Measurements from ENCODE around the gene CLIP4. TPM values are rescaled to one million over a fixed set of nuclear protein-coding genes. Genes with fewer than 3 reads are reported as not detected.

The CLIP4 gene
- total and polyA plus RNA-seq, 2 experiments from 2014 or later = 0.06 to 0.14 TPM

- Mint-ChIP-seq H3K36me3 (ENCODE audit: low read depth) (no peaks in the 10 kb centered on the region), H3K9me3 (no peaks in the 10 kb centered on the region), H3K4me3 (peak overlapping the region; percentile 45), H3K27me3 (ENCODE audit: insufficient read depth, low read depth, poor library complexity) (peaks cover 12% of the 10 kb centered on the region), H3K27ac (peak overlapping the region; percentile 86; the same call in 1 of the 2 replicates), H3K4me1 (peaks cover 18% of the 10 kb centered on the region)
- Histone ChIP-seq H3K27ac (ENCODE audit: low read depth) (no peak overlapping the region), H3K4me3 (no peak overlapping the region), H3K4me2 (no peak overlapping the region), H3K36me3 (ENCODE audit: insufficient read depth) (no peaks in the 10 kb centered on the region), H3K79me2 (replicated peaks; ENCODE audit: insufficient read depth) (no peaks in the 10 kb centered on the region), H3K9me2 (ENCODE audit: insufficient read depth) (no peaks in the 10 kb centered on the region), H2AFZ (peak overlapping the region; percentile 64; the same call in 1 of the 2 replicates), H3F3A (replicated peaks; ENCODE audit: low read depth) (no peaks in the 10 kb centered on the region), H4K20me1 (replicated peaks; ENCODE audit: insufficient read depth) (no peaks in the 10 kb centered on the region; the same call in 1 of the 2 replicates), H3K27me3 (ENCODE audit: insufficient read depth) (no peaks in the 10 kb centered on the region), H3K4me1 (ENCODE audit: insufficient read depth) (peaks cover 3% of the 10 kb centered on the region; the same call in 1 of the 2 replicates)
- TF ChIP-seq EZH2phosphoT487 (IDR thresholded peaks at IDR 0.05; ENCODE audit: unreplicated experiment) = no peak
- TF ChIP-seq, protein P1, sequence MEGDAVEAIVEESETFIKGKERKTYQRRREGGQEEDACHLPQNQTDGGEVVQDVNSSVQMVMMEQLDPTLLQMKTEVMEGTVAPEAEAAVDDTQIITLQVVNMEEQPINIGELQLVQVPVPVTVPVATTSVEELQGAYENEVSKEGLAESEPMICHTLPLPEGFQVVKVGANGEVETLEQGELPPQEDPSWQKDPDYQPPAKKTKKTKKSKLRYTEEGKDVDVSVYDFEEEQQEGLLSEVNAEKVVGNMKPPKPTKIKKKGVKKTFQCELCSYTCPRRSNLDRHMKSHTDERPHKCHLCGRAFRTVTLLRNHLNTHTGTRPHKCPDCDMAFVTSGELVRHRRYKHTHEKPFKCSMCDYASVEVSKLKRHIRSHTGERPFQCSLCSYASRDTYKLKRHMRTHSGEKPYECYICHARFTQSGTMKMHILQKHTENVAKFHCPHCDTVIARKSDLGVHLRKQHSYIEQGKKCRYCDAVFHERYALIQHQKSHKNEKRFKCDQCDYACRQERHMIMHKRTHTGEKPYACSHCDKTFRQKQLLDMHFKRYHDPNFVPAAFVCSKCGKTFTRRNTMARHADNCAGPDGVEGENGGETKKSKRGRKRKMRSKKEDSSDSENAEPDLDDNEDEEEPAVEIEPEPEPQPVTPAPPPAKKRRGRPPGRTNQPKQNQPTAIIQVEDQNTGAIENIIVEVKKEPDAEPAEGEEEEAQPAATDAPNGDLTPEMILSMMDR (conservative IDR thresholded peaks at IDR 0.05; ENCODE audit: low read depth in 2 of 2) = no peak
- TF ChIP-seq, protein P2, sequence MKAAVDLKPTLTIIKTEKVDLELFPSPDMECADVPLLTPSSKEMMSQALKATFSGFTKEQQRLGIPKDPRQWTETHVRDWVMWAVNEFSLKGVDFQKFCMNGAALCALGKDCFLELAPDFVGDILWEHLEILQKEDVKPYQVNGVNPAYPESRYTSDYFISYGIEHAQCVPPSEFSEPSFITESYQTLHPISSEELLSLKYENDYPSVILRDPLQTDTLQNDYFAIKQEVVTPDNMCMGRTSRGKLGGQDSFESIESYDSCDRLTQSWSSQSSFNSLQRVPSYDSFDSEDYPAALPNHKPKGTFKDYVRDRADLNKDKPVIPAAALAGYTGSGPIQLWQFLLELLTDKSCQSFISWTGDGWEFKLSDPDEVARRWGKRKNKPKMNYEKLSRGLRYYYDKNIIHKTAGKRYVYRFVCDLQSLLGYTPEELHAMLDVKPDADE (IDR thresholded peaks at IDR 0.05) = no peak
- ATAC-seq (peak; percentile 91), DNase-seq (ENCODE audit: low spot score) (peak; percentile 72)
Observed at GRCh38 chr2:29201979-29202378, 86.8 kb downstream of the CLIP4 start.

DNA sequence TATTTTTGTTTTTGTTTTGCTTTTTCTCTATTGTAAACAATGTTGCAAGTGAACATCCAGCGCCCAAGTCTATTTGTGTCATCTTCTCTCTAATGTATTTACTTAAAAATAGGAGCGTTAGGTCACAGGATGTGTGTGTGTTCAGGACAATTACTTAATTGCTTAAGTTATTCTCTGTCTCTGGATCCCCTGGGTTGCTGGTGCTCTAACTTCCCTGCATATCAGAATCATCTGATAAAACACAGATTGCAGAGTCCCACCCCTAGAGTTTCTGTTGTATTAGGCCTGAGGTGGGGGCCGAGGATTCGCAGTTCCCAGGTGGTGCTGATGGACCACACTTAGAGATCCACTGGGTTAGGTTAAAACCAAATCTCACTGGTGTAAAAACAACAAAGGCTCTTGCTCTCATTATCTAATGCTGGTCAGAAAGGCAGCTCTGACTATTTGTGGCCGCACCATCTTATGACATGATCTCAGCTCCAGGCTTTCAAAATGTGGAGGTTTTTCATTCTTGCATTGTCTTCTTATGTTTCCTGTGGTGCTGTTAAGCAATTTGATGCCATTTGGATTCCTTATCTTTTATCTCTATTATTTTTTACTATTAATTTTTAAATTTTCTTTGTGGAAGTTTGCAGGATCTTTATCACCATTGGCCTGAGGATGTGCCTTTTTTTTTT is 87.7 kb downstream of the CLIP4 start:
- no peak for DNase-seq (ENCODE audit: low spot score)
- no peak overlapping the region for H3K4me3 ChIP-seq
- peaks cover 18% of the 10 kb centered on the region for H3K4me1 Mint-ChIP-seq
- no peak; the same call in 2 of the 3 replicates for ATAC-seq
- H4K20me1 ChIP-seq (replicated peaks; ENCODE audit: insufficient read depth) = no peaks in the 10 kb centered on the region; the same call in 1 of the 2 replicates
- H3K9me3 Mint-ChIP-seq = no peaks in the 10 kb centered on the region
- no peaks in the 10 kb centered on the region for H3K9me2 ChIP-seq (ENCODE audit: insufficient read depth)
- H3K4me1 ChIP-seq (ENCODE audit: insufficient read depth) = peaks cover 3% of the 10 kb centered on the region; the same call in 1 of the 2 replicates
- H3K27me3 Mint-ChIP-seq (ENCODE audit: insufficient read depth, low read depth, poor library complexity) = peaks cover 14% of the 10 kb centered on the region
- no peaks in the 10 kb centered on the region for H3K79me2 ChIP-seq (replicated peaks; ENCODE audit: insufficient read depth)
- H3K4me3 Mint-ChIP-seq = no peak overlapping the region
- no peaks in the 10 kb centered on the region for H3F3A ChIP-seq (replicated peaks; ENCODE audit: low read depth)
- no peaks in the 10 kb centered on the region for H3K27me3 ChIP-seq (ENCODE audit: insufficient read depth)
- H3K27ac ChIP-seq (ENCODE audit: low read depth) = no peak overlapping the region
- H2AFZ ChIP-seq = no peak overlapping the region
- H3K27ac Mint-ChIP-seq = no peak overlapping the region
- no peaks in the 10 kb centered on the region for H3K36me3 ChIP-seq (ENCODE audit: insufficient read depth)
- H3K4me2 ChIP-seq = no peak overlapping the region
- no peaks in the 10 kb centered on the region for H3K36me3 Mint-ChIP-seq (ENCODE audit: low read depth)
- no peak for TF ChIP-seq CREB1 (CRISPR knock-in tag; IDR thresholded peaks at IDR 0.05; ENCODE audit: low read depth)
- TF ChIP-seq ZNF114 (CRISPR knock-in tag; IDR thresholded peaks at IDR 0.05) = no peak
- TF ChIP-seq POLR2AphosphoS5 (IDR thresholded peaks at IDR 0.05; ENCODE audit: low read depth) = no peak
- no peak for TF ChIP-seq REST (IDR thresholded peaks at IDR 0.05; ENCODE audit: unreplicated experiment)
- no peak for TF ChIP-seq NANOG (IDR thresholded peaks at IDR 0.05; ENCODE audit: borderline replicate concordance)
- TF ChIP-seq JUNB (IDR thresholded peaks at IDR 0.05; ENCODE audit: unreplicated experiment) = no peak
- TF ChIP-seq, protein P1 (conservative IDR thresholded peaks at IDR 0.05; ENCODE audit: low read depth in 2 of 2) = no peak
- no peak for TF ChIP-seq EZH2 (IDR thresholded peaks at IDR 0.05; ENCODE audit: low read depth, unreplicated experiment)
- TF ChIP-seq EZH2phosphoT487 (IDR thresholded peaks at IDR 0.05; ENCODE audit: unreplicated experiment) = no peak
